IMR-90 (cell line): ENCODE data around the gene SELENBP1. TPM values are rescaled to one million over a fixed set of nuclear protein-coding genes. Genes with fewer than 3 reads are reported as not detected.

ENCODE experiments used
- ATAC-seq: fragments of 200-7000 bp; cut with Tn5 transposase; 2 replicates; pipeline ENCODE4 v1.9.1; 2020; ENCODE audit warnings: low read depth, mild to moderate bottlenecking, moderate library complexity
- BruUV-seq: library from RNA; stranded (reverse); fragments of 400-500 nt; replicated peaks from 2 replicates; lab custom pipeline; 2021; lab: Mats Ljungman, UMichigan
- CTCF ChIA-PET: fragments of 300-600 bp; formaldehyde crosslinking; extraction: SDS; loops from one replicate; lab custom pipeline; 2021; ENCODE audit warnings: antibody characterized with exemption; lab: Yijun Ruan, JAX
- POLR2A ChIA-PET: fragments of 300-600 bp; sonication (Branson Sonifier 250); formaldehyde crosslinking; loops from one replicate; lab custom pipeline; 2022; ENCODE audit warnings: antibody characterized with exemption; ENCODE audit not compliant: unreplicated experiment; lab: Charles Lee
- DNase-seq: peaks from one replicate; pipeline ENCODE4 v3.0.0; 2013
- H2AFZ ChIP-seq: replicated peaks from 2 replicates; pipeline ENCODE3; 2013; ENCODE audit warnings: low read length, mild to moderate bottlenecking; ENCODE audit not compliant: poor library complexity
- H2AK5ac ChIP-seq: 2 replicates; pipeline ENCODE4 v1.6.1; 2013; ENCODE audit warnings: low read depth, low read length, inconsistent platforms
- H2AK9ac ChIP-seq: replicated peaks from 2 replicates; pipeline ENCODE3; 2013; ENCODE audit warnings: mild to moderate bottlenecking, low read depth, low read length, moderate library complexity; ENCODE audit not compliant: poor library complexity
- H2BK120ac ChIP-seq: 2 replicates; pipeline ENCODE4 v1.6.1; 2013; ENCODE audit warnings: low read depth, low read length, inconsistent platforms
- H2BK15ac ChIP-seq: 3 replicates; pipeline ENCODE4 v1.6.1; 2013; ENCODE audit warnings: low read depth, low read length, inconsistent platforms
- H2BK20ac ChIP-seq: 2 replicates; pipeline ENCODE4 v1.6.1; 2013; ENCODE audit warnings: low read depth, mild to moderate bottlenecking, inconsistent platforms, low read length, moderate library complexity
- H2BK5ac ChIP-seq: 2 replicates; pipeline ENCODE4 v1.6.1; 2013; ENCODE audit warnings: mild to moderate bottlenecking, low read depth, low read length, inconsistent platforms; ENCODE audit not compliant: poor library complexity, severe bottlenecking
- H3K14ac ChIP-seq: replicated peaks from 2 replicates; pipeline ENCODE4 v1.6.1; 2013; ENCODE audit warnings: low read depth, low read length, inconsistent platforms
- H3K18ac ChIP-seq: 2 replicates; pipeline ENCODE4 v1.6.1; 2013; ENCODE audit warnings: low read depth, low read length, control low read depth
- H3K23ac ChIP-seq: 2 replicates; pipeline ENCODE4 v1.6.1; 2013; ENCODE audit warnings: low read depth, low read length, inconsistent platforms
- H3K27ac ChIP-seq: 2 replicates; pipeline ENCODE4 v1.5.1; 2013; ENCODE audit warnings: mild to moderate bottlenecking, control low read depth, low read length; ENCODE audit not compliant: insufficient read depth
- H3K27me3 ChIP-seq: 2 replicates; pipeline ENCODE4 v1.6.1; 2013; ENCODE audit warnings: low read length; ENCODE audit not compliant: control insufficient read depth, insufficient read depth
- H3K36me3 ChIP-seq: 2 replicates; pipeline ENCODE4 v1.6.1; 2013; ENCODE audit warnings: low read length, mixed read lengths; ENCODE audit not compliant: control insufficient read depth, insufficient read depth
- H3K4ac ChIP-seq: 2 replicates; pipeline ENCODE4 v1.6.1; 2013; ENCODE audit warnings: low read depth, low read length, inconsistent platforms
- H3K4me1 ChIP-seq: 2 replicates; pipeline ENCODE4 v1.6.1; 2013; ENCODE audit warnings: low read length, mixed read lengths; ENCODE audit not compliant: control insufficient read depth, insufficient read depth
- H3K4me2 ChIP-seq: 2 replicates; pipeline ENCODE4 v1.6.1; 2013; ENCODE audit warnings: low read depth, mild to moderate bottlenecking, control low read depth, low read length, moderate library complexity
- H3K4me3 ChIP-seq: 2 replicates; pipeline ENCODE4 v1.5.1; 2013; ENCODE audit warnings: low read depth, mild to moderate bottlenecking, control low read depth, low read length, moderate library complexity; ENCODE audit not compliant: insufficient read depth
- H3K56ac ChIP-seq: 2 replicates; pipeline ENCODE4 v1.6.1; 2013; ENCODE audit warnings: low read length, inconsistent platforms; ENCODE audit not compliant: insufficient read depth; ENCODE audit errors: extremely low read depth
- H3K79me1 ChIP-seq, 2 experiments: 2 replicates each; pipeline ENCODE4 v1.6.1; 2013; ENCODE audit warnings: low read length in 2 of 2, inconsistent platforms in 1 of 2, low read depth in 1 of 2
- H3K9ac ChIP-seq: 2 replicates; pipeline ENCODE4 v1.6.1; 2013; ENCODE audit warnings: low read depth, low read length, control low read depth
- H3K9me1 ChIP-seq: 2 replicates; pipeline ENCODE4 v1.6.1; 2013; ENCODE audit warnings: low read length, inconsistent platforms; ENCODE audit not compliant: insufficient read depth
- H3K9me3 ChIP-seq: 2 replicates; pipeline ENCODE4 v1.6.1; 2013; ENCODE audit warnings: low read length; ENCODE audit not compliant: control insufficient read depth, insufficient read depth
- H4K20me1 ChIP-seq: 2 replicates; pipeline ENCODE4 v1.6.1; 2013; ENCODE audit warnings: low read length, inconsistent platforms; ENCODE audit not compliant: insufficient read depth
- H4K5ac ChIP-seq: 2 replicates; pipeline ENCODE4 v1.6.1; 2013; ENCODE audit warnings: mild to moderate bottlenecking, low read depth, low read length, control low read depth
- H4K8ac ChIP-seq, 2 experiments: 2 replicates each; pipeline ENCODE4 v1.6.1; 2013; ENCODE audit warnings: low read depth in 2 of 2, low read length in 2 of 2, control low read depth in 1 of 2, inconsistent platforms in 1 of 2
- H4K91ac ChIP-seq: 2 replicates; pipeline ENCODE4 v1.6.1; 2013; ENCODE audit warnings: low read depth, low read length, inconsistent platforms; ENCODE audit not compliant: insufficient read depth
- BHLHE40 ChIP-seq: fragments of 150-350 bp; IDR thresholded peaks from 2 replicates; pipeline ENCODE4 v1.6.1; 2016; ENCODE audit warnings: mild to moderate bottlenecking, low read depth, low read length
- CEBPB ChIP-seq: IDR thresholded peaks from 2 replicates; pipeline ENCODE4 v1.6.1; 2012; ENCODE audit warnings: low read depth, low read length, improper control_type of control experiment
- CHD1 ChIP-seq: IDR thresholded peaks from 2 replicates; pipeline ENCODE4 v1.6.1; 2012; ENCODE audit warnings: low read depth, low read length, improper control_type of control experiment
- FOS ChIP-seq: fragments of 150-350 bp; IDR thresholded peaks from 2 replicates; pipeline ENCODE4 v1.6.1; 2016; ENCODE audit warnings: low read depth, low read length
- MAFK ChIP-seq: IDR thresholded peaks from 2 replicates; pipeline ENCODE4 v1.6.1; 2012; ENCODE audit warnings: low read depth, low read length, improper control_type of control experiment
- MAZ ChIP-seq: IDR thresholded peaks from 2 replicates; pipeline ENCODE4 v1.6.1; 2012; ENCODE audit warnings: low read depth, mild to moderate bottlenecking, low read length, improper control_type of control experiment, moderate library complexity, borderline replicate concordance
- MXI1 ChIP-seq: IDR thresholded peaks from 2 replicates; pipeline ENCODE4 v1.6.1; 2012; ENCODE audit warnings: low read depth, mild to moderate bottlenecking, low read length, moderate library complexity, borderline replicate concordance
- NFE2L2 ChIP-seq: fragments of 150-350 bp; IDR thresholded peaks from 2 replicates; pipeline ENCODE4 v1.6.1; 2016; ENCODE audit warnings: low read depth, mild to moderate bottlenecking, low read length
- POLR2A ChIP-seq: IDR thresholded peaks from 2 replicates; pipeline ENCODE4 v1.6.1; 2012; ENCODE audit warnings: mild to moderate bottlenecking, low read depth, low read length
- RAD21 ChIP-seq: IDR thresholded peaks from 2 replicates; pipeline ENCODE4 v1.6.1; 2012; ENCODE audit warnings: low read length, improper control_type of control experiment
- RCOR1 ChIP-seq: IDR thresholded peaks from 2 replicates; pipeline ENCODE4 v1.6.1; 2012; ENCODE audit warnings: mild to moderate bottlenecking, low read length, improper control_type of control experiment; ENCODE audit not compliant: insufficient replicate concordance
- RFX5 ChIP-seq: IDR thresholded peaks from 2 replicates; pipeline ENCODE4 v1.8.0; 2012; ENCODE audit warnings: low read depth, mild to moderate bottlenecking, low read length, moderate library complexity
- SMC3 ChIP-seq: fragments of 150-350 bp; IDR thresholded peaks from 2 replicates; pipeline ENCODE4 v1.6.1; 2016; ENCODE audit warnings: low read depth, mild to moderate bottlenecking, antibody characterized with exemption, low read length, moderate library complexity
- WGBS, 2 experiments: methylation state at CpG; one replicate each; pipeline versions ENCODE4 v1.1.5 to v1.1.7; 2013; ENCODE audit warnings: missing lambda C conversion rate in 2 of 2; ENCODE audit not compliant: insufficient read length in 1 of 2; ENCODE audit errors: extremely low coverage in 2 of 2; 5-methylcytosine and 5-hydroxymethylcytosine counted together
- dilution Hi-C: fragments of 300-500 bp; cut with HindIII; formaldehyde crosslinking; loops from one replicate; pipeline ENCODE4 v1.14.3; 2018; ENCODE audit warnings: low sequenced_read_pairs; ENCODE audit not compliant: unreplicated experiment
- in situ Hi-C: fragments of 300-500 bp; cut with MboI; formaldehyde crosslinking; loops from 3 replicates; pipeline ENCODE4 v1.14.3; 2019; ENCODE audit warnings: low sequenced_read_pairs, inconsistent platforms, mixed read lengths
- intact Hi-C: fragments of 100-400 bp; cut with micrococcal nuclease; formaldehyde crosslinking; loops from 2 replicates; pipeline ENCODE4 v1.10.0; 2022
- polyA plus RNA-seq, 3 experiments: library from polyadenylated mRNA; depleted of rRNA; stranded (reverse); fragments of >200 nt; gene quantifications; 2 replicates each; pipeline ENCODE4 v1.2.3, GENCODE V29; 2012; ENCODE audit warnings: low replicate concordance in 1 of 3
- total RNA-seq: library from RNA; depleted of rRNA; stranded (reverse); fragments of >200 nt; gene quantifications from 2 replicates; pipeline ENCODE4 v1.2.3, GENCODE V29; 2012
- TF ChIP-seq, protein P1 (sequence below): conservative IDR thresholded peaks from 2 replicates; pipeline ENCODE4 v1.5.1; 2012; ENCODE audit warnings: mild to moderate bottlenecking, low read depth, low read length, improper control_type of control experiment
- TF ChIP-seq, protein P2 (sequence below): fragments of 150-350 bp; IDR thresholded peaks from 2 replicates; pipeline ENCODE4 v1.6.1; 2016; ENCODE audit warnings: low read depth, mild to moderate bottlenecking, low read length, moderate library complexity, borderline replicate concordance

SELENBP1 gene
- total and polyA plus RNA-seq, 2 of the 4 experiments (the other 2 are of a cell fraction) = 21.3 to 56.9 TPM

DNA sequence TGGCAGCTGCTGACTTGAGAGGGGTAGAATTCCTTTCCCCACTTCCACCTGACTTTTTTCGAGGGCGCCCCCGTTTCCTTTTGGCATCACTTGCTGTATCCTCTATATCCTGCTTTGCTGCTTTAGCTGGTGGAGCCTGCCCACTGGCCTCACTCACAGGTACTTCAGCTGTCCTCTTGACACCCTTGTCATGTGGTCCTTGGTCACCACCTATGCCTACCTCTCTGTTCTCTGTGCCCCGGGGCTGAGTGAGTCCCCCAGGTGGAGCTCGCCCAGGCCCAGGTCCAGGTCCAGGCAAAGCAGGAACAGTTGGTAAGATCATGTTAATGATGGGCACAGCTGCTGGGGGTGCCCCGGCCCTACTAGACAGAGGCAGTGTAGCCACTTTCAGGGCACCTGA is 29.9 kb downstream of the SELENBP1 start:
- no peak overlapping the region for H2BK5ac ChIP-seq
- no peak for DNase-seq
- H3K56ac ChIP-seq = no peak overlapping the region
- H3K27ac ChIP-seq = no peak overlapping the region
- H3K9me3 ChIP-seq = no peaks in the 10 kb centered on the region
- ATAC-seq = no peak
- no peak overlapping the region for H3K9ac ChIP-seq
- no peak overlapping the region for H3K4me3 ChIP-seq
- TF ChIP-seq SMC3 = no peak
- TF ChIP-seq BHLHE40 = no peak
- TF ChIP-seq MAZ = no peak
- no peak for TF ChIP-seq CHD1
- no peak for TF ChIP-seq RCOR1
- TF ChIP-seq POLR2A = no peak
- TF ChIP-seq, protein P1, sequence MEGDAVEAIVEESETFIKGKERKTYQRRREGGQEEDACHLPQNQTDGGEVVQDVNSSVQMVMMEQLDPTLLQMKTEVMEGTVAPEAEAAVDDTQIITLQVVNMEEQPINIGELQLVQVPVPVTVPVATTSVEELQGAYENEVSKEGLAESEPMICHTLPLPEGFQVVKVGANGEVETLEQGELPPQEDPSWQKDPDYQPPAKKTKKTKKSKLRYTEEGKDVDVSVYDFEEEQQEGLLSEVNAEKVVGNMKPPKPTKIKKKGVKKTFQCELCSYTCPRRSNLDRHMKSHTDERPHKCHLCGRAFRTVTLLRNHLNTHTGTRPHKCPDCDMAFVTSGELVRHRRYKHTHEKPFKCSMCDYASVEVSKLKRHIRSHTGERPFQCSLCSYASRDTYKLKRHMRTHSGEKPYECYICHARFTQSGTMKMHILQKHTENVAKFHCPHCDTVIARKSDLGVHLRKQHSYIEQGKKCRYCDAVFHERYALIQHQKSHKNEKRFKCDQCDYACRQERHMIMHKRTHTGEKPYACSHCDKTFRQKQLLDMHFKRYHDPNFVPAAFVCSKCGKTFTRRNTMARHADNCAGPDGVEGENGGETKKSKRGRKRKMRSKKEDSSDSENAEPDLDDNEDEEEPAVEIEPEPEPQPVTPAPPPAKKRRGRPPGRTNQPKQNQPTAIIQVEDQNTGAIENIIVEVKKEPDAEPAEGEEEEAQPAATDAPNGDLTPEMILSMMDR = no peak
- no peak for TF ChIP-seq RAD21
- no peak for TF ChIP-seq MXI1
- TF ChIP-seq CEBPB = no peak
- TF ChIP-seq NFE2L2 = no peak
- TF ChIP-seq RFX5 = no peak
- TF ChIP-seq FOS = no peak
- no peak for TF ChIP-seq MAFK
- TF ChIP-seq, protein P2, sequence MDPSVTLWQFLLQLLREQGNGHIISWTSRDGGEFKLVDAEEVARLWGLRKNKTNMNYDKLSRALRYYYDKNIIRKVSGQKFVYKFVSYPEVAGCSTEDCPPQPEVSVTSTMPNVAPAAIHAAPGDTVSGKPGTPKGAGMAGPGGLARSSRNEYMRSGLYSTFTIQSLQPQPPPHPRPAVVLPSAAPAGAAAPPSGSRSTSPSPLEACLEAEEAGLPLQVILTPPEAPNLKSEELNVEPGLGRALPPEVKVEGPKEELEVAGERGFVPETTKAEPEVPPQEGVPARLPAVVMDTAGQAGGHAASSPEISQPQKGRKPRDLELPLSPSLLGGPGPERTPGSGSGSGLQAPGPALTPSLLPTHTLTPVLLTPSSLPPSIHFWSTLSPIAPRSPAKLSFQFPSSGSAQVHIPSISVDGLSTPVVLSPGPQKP = no peak
- H3K27me3 ChIP-seq = no peaks in the 10 kb centered on the region
- dilution Hi-C loops (no loop called here), intact Hi-C loops (loop anchor here (5.0 kb wide), 1 partner anchor 145 kb away; the partner anchor contains the start of gene PIP5K1A), in situ Hi-C loops (loop anchor here (5.0 kb wide), 1 partner anchor 40 kb away; no protein-coding TSS in a partner anchor)
- no peak overlapping the region for H2AFZ ChIP-seq
- H2AK5ac ChIP-seq = no peak overlapping the region
- no peak overlapping the region for H2BK20ac ChIP-seq
- no peak overlapping the region for H4K91ac ChIP-seq
- no peaks in the 10 kb centered on the region for H4K20me1 ChIP-seq
- no peak overlapping the region for H4K8ac ChIP-seq
- BruUV-seq = no TSS peak
- no peak overlapping the region for H3K4ac ChIP-seq
- H3K4me2 ChIP-seq = no peak overlapping the region
- H3K18ac ChIP-seq = no peak overlapping the region
- POLR2A ChIA-PET = no interaction called here
- 100% methylated on average over 1 of the region's 6 CpGs; no CpG with 5 or more reads in 1 of the 2 experiments for WGBS, 2 experiments
- no peak overlapping the region for H2BK120ac ChIP-seq
- H3K9me1 ChIP-seq = peaks cover 6% of the 10 kb centered on the region
- CTCF ChIA-PET = interaction anchor here (3.0 kb wide), 1 partner anchor 41 kb away, joined by 34 read pairs; no protein-coding TSS in a partner anchor
- H2AK9ac ChIP-seq = peak overlapping the region; percentile 20
- peaks cover 12 to 20% of the 10 kb centered on the region in 2 experiments for H3K79me1 ChIP-seq
- H3K36me3 ChIP-seq = peaks cover 23% of the 10 kb centered on the region
- no peak overlapping the region for H3K14ac ChIP-seq
- H4K5ac ChIP-seq = no peak overlapping the region
- peaks cover 4% of the 10 kb centered on the region for H3K4me1 ChIP-seq
- no peak overlapping the region for H2BK15ac ChIP-seq
- no peak overlapping the region for H3K23ac ChIP-seq
